Stimulated activated CD4-positive, alpha-beta T cell treated with anti-CD3 and anti-CD28 coated beads, Interleukin-2, amount 100 ng/mL, for 4 hours (primary cell): ENCODE data around the gene SERPINE2.
"Not testable (repeated sequence)": the region's sequence is repeated elsewhere in the genome, so short reads cannot be mapped to it uniquely, and the experiment has no call there.

Source experiments
- DNase-seq: peaks from one replicate; pipeline ENCODE4 v3.0.0-alpha.2; 2020; ENCODE audit warnings: low read depth

SERPINE2 gene

GRCh38 chr2:223941579-223942277 is 97.4 kb downstream of the SERPINE2 start:
- peak; percentile 57 for DNase-seq

DNA sequence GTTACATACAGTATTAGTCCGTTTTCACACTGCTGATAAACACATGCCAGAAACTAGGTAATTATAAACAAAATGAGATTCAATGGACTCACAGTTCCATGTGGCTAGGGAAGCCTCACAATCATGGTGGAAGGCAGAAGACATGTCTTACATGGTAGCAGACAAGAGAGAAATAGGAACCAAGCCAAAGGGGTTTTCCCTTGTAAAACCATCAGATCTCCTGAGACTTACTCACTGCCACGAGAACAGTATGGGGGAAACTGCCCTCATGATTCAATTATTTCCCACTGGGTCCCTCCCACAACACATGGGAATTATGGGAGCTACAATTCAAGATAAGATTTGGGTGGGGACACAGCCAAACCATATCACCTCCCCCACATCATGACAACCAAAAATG is 99.6 kb downstream of the SERPINE2 start:
- DNase-seq, result not testable (repeated sequence)

DNA sequence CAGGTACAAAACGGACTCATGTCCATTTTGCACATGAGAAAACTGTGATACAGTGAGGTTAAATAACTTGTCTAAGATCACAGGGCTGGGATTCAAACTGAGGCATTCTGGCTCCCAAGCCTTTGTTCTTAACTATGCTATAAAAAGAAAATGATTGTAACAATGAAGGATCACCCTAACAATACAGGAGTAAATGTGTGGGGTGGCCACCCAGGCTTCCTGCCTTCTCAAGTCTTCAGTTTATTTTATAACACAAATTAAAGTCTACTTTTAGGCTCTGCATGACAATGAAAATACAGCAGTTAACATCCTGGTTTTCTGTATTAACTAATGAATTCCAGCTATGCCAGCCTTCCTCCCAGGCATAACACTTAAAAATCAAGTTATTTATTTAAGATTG is 101.6 kb downstream of the SERPINE2 start:
- DNase-seq, result no peak

DNA sequence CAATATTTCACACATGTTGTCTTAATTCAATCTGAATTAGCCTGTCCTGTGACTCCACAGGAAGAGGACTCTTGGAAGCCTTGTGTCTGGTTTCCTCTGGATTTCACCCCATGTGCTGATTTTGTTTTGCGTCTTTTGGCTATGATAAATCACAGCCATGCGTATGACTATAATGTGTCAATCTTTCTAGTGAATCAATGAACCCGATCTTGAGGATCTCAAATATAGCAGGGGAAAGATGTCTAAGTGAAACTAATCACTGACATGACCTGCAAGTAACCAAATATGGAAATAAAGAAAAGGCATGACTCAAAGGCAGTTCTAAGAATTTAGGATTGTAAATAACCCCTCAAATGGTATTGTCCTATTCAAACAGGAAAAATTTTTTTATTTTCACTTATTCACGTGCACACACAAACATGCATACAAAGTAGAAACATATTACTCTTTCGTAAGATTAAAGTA is 102.2 kb downstream of the SERPINE2 start:
- DNase-seq, result no peak

DNA sequence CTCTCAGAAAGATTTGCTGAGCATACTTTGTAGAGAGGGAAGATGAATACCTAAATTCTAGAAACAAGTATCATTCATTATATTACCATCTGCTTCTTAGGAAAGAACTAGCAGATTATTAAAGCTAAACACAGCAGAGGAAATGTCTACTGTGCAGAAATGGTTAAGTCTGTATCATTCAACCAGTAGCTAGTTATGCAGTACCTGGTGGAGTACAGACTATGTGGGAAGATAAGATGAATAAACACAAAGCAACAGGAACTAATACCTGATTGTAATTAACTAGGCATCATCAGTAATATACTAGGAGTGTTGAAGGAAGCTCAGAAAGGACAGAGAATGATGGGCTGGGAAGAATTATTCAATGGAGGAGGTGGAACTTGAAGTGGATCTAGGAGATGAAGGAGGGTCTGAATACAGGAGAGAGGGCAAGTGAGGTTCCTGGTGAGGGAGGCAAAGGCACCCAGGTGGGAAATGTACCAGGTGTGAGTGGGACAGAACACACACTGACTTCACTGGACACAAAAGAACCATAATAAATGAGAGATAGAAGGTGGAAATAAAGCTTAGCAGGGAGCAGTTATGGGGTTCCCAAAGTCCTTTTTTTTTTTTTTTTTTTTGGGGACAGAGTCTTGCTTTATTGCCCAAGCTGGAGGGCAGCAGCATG is 103.5 kb downstream of the SERPINE2 start:
- DNase-seq, result no peak

GRCh38 chr2:223934870-223935269 is 104.2 kb downstream of the SERPINE2 start:
- no peak for DNase-seq

- no peak for DNase-seq
Measured at GRCh38 chr2:223932816-223933800, 106.0 kb downstream of the SERPINE2 start.

DNA sequence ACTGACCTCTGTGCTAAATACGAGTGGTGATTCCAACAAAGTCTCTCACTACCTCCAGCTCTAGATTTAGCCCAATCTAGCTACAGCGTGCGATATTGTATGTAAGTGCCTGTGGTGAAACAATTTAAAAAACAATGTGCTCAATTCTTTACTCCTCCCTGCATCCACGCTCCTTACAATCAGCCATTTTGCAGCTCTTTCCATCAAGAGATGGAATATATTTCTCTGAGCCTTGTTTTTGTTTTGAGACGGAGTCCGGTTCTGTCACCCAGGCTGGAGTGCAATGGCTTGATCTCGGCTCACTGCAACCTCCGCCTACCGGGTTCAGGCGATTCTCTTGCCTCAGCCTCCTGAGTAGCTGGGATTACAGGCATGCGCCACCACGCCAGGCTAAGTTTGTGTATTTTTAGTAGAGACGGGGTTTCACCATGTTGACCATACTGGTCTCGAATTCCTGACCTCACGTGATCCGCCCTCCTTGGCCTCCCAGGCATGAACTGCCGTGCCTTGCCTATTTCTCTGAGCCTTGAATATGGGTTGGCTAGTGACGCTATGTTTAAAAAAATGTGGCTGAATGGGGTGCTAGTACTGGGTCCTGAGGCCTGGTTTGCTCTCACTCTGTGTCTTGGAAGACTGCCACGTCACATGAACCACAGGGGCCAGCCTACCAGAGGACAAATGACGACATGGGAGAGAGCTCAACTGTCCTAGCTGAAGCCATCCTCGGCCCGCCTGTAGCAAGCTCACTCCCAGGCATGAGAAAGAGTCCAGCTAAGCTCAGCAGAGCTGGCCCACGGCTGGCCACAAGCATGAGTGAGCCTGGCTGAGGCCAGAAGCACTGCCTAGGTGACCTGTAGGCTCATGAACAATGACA is 108.7 kb downstream of the SERPINE2 start:
- no peak for DNase-seq

- no peak for DNase-seq
Measured at GRCh38 chr2:223929571-223930102, 109.4 kb downstream of the SERPINE2 start.

GRCh38 chr2:223928113-223929006 is 110.7 kb downstream of the SERPINE2 start:
- DNase-seq, result no peak

GRCh38 chr2:223925106-223925505 is 114.0 kb downstream of the SERPINE2 start:
- DNase-seq, result no peak
